Renal cortex interstitium (tissue), 11 donors: Measurements from ENCODE around the gene TLK2. TPM values are rescaled to one million over a fixed set of nuclear protein-coding genes. Genes with fewer than 3 reads are reported as not detected.

ENCODE experiments used
- DNase-seq, 11 donors: peaks; one replicate each; pipeline ENCODE4 v3.0.0-alpha.2; 2013; ENCODE audit warnings: low read depth in 9 of 11, low spot score in 4 of 11; ENCODE audit errors: extremely low read depth in 1 of 11
- polyA plus RNA-seq, 3 donors: library from polyadenylated mRNA; unstranded; fragments of 120-200 nt; gene quantifications; one replicate each; pipeline ENCODE4 v1.2.1, GENCODE V29; 2013; ENCODE audit not compliant: insufficient read length in 3 of 3

The TLK2 gene
- polyA plus RNA-seq, 3 donors: 58.1 to 68.8 (median 63.9) TPM

- no peak for DNase-seq
Measured at GRCh38 chr17:62658136-62658920, 179.7 kb downstream of the TLK2 start.

DNA sequence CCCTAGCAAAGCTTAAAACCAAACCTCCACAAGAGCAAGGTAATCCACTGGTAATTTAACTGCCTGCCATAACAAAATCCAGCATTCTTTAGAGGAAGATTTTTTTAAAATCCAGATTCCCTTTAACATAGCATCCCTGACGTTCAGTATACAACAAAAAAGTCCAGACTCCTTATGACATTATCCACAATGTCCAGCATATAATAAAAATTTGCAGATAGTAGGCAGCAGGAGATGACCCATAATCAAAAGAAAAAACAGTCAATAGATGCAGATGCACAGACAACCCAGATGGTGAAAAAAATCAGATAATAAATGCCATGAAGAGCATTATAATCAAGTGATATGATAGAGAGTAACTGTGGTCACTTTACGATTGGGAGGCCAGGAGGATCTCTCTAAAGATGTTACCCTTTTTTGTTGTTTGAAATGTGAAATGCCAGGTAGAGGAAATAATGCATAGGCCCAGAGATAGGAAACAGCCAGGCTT lies 182.0 kb downstream of the TLK2 start:
- no peak for DNase-seq

DNA sequence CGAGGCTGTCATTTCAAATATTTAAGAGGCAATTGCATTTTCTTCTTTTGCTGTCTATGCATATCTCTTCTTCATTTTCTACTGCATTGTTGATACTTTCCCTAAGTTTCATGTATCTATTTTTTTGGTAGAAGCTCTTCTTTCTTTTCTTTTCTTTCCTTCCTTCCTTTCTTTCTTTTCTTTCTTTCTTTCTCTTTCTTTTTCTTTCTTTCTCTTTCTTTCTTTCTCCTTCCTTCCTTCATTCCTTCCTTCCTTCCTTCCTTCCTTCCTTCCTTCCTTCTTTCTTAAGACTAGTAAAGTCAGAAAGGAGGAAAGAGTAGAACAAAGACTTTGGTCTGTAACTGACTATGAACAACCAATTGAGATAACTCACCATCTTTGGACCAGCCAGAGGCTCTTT lies 182.7 kb downstream of the TLK2 start:
- DNase-seq: no peak

DNA sequence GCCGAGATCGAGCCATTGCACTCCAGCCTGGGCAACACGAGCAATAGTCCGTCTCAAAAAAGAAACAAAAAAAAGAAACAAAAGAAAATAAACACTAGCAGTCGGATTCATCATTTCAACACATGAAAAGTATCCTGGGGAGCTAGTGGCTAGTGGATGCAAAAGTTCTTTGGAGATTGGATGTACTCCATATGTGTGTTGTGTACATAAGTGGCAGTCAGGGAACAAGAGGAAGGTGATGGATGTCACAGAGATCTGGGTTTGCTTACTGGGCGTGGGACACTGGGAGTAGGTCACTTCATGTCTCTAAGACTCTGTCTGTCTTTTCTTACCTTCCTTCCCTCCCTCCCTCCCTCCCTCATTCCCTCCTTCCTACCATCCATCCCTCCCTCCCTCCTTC lies 184.2 kb downstream of the TLK2 start:
- DNase-seq: no peak

Other genes starting within 250 kb of the TLK2 start
- gene EFCAB3, start 98.3 kb upstream of the TLK2 start, polyA plus RNA-seq: under 1 TPM in 2 of 3 donors, not detected in 1; 0.20 to 0.94 TPM
- gene METTL2A, start 54.9 kb upstream of the TLK2 start, polyA plus RNA-seq: 10 to 100 TPM; 20.9 to 22.0 (median 21.3) TPM
- gene MRC2, start 148.8 kb downstream of the TLK2 start, polyA plus RNA-seq: 10 to 100 TPM; 52.6 to 80.0 (median 72.5) TPM